ENCODE results near the gene TMEM271.

The TMEM271 gene

DNA sequence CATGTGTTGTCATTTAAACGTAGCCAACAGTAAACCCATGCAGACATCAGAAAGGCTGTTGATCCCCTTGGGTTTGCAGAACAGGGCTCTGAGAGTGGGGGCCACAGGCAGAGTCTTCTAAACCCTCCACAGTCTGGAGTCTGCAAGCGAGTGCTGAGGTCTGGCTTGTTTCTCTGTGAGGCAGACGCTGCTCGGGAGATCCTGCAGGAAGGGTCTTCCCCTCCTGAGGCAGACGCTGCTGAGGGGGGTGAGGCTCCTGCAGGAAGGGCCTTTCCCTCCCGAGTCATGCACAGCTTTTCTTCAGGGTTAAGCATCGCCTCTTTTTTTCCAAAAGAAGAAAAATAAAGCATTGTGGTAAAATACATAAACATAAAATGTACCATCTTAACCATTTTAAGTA lies 32.1 kb upstream of the TMEM271 start:
- no peak overlapping the region for H3K4me3 ChIP-seq (ENCODE audit: low read depth in 1 of 2, low read length in 2 of 2)
- no peaks in the 10 kb centered on the region for H3K9me3 ChIP-seq (ENCODE audit: control insufficient read depth in 1 of 2, low read length in 2 of 2)
- peaks cover 6 to 15% of the 10 kb centered on the region in 2 donors for H3K4me1 ChIP-seq (ENCODE audit: control insufficient read depth in 1 of 2, insufficient read depth in 2 of 2, low read length in 2 of 2)
- no peaks in the 10 kb centered on the region for H3K36me3 ChIP-seq (ENCODE audit: control insufficient read depth in 1 of 2, insufficient read depth in 2 of 2, low read length in 2 of 2)
- no peak overlapping the region for H3K9ac ChIP-seq (ENCODE audit: low read depth in 1 of 2, low read length in 2 of 2)
- no peak overlapping the region for H3K27ac ChIP-seq (ENCODE audit: low read depth, low read length)
- no peaks in the 10 kb centered on the region for H3K27me3 ChIP-seq (ENCODE audit: control insufficient read depth in 1 of 2, insufficient read depth in 2 of 2, low read length in 2 of 2)

DNA sequence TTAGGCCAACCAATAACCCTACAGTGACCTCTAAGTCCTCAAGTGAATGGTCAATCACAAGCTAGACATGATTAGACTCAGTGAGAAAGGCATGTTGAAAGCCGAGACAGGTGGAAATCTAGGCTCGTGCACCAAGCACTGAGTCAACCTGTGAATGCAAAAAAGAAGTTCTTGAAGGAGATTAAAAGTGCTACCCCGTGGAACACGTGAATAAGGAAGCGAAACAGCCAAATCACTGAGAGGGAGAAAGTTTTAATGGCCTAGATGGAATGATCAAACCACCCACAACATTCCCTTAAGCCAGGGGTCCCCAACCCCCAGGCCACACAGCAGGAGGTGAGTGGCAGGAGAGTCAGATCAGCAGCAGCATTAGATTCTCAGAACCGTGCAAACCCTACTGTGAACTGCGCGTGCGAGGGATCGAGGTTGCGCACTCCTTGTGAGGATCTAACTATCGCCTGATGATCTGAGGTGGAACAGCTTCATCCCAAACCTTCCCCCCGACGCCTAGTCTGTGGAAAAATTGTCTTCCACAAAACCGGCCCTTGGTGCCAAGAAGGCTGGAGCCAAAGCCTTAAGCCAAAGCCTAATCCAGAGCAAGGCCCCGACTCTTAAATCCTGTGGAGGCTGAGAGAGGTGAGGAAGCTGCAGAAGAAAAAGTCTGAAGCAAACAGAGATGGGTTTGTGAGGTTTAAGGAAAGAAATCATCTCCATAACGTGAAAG lies 29.8 kb upstream of the TMEM271 start:
- Histone ChIP-seq H3K9me3 (ENCODE audit: control insufficient read depth in 1 of 2, low read length in 2 of 2) (no peaks in the 10 kb centered on the region), H3K27me3 (ENCODE audit: control insufficient read depth in 1 of 2, insufficient read depth in 2 of 2, low read length in 2 of 2) (no peaks in the 10 kb centered on the region)

DNA sequence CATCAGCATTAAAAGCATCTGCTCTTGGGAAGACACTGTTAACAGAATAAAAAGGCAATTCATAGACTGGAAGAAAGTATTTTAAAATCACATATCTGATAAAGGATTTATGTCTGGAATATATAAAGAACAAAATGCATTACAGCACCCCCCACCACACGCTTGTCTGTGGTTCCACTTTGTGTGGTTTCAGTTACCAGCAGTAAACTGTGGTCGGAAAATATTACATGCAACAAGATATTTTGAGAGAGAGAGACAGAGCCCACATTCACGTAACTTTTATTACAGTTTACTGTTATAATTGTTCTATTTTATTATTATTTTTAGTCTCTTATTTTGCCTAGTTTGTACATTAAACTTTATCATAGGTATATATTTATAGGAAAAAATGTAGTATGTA lies 28.0 kb upstream of the TMEM271 start:
- peaks cover 0 to 6% of the 10 kb centered on the region in 2 donors for H3K4me1 ChIP-seq (ENCODE audit: control insufficient read depth in 1 of 2, insufficient read depth in 2 of 2, low read length in 2 of 2)
- no peaks in the 10 kb centered on the region for H3K9me3 ChIP-seq (ENCODE audit: control insufficient read depth in 1 of 2, low read length in 2 of 2)
- H3K27ac ChIP-seq (ENCODE audit: low read depth, low read length) = no peak overlapping the region
- no peaks in the 10 kb centered on the region for H3K27me3 ChIP-seq (ENCODE audit: control insufficient read depth in 1 of 2, insufficient read depth in 2 of 2, low read length in 2 of 2)
- no peak overlapping the region for H3K9ac ChIP-seq (ENCODE audit: low read depth in 1 of 2, low read length in 2 of 2)
- H3K4me3 ChIP-seq (ENCODE audit: low read depth in 1 of 2, low read length in 2 of 2) = no peak overlapping the region
- H3K36me3 ChIP-seq (ENCODE audit: control insufficient read depth in 1 of 2, insufficient read depth in 2 of 2, low read length in 2 of 2) = no peaks in the 10 kb centered on the region

More for the DNA sequence above, 29.8 kb upstream of the TMEM271 start:
- H3K9ac ChIP-seq (ENCODE audit: low read depth in 1 of 2, low read length in 2 of 2) = no peak overlapping the region
- H3K4me3 ChIP-seq (ENCODE audit: low read depth in 1 of 2, low read length in 2 of 2) = no peak overlapping the region
- no peaks in the 10 kb centered on the region for H3K36me3 ChIP-seq (ENCODE audit: control insufficient read depth in 1 of 2, insufficient read depth in 2 of 2, low read length in 2 of 2)
- H3K4me1 ChIP-seq (ENCODE audit: control insufficient read depth in 1 of 2, insufficient read depth in 2 of 2, low read length in 2 of 2) = peaks cover 6 to 10% of the 10 kb centered on the region in 2 donors
- H3K27ac ChIP-seq (ENCODE audit: low read depth, low read length) = no peak overlapping the region

DNA sequence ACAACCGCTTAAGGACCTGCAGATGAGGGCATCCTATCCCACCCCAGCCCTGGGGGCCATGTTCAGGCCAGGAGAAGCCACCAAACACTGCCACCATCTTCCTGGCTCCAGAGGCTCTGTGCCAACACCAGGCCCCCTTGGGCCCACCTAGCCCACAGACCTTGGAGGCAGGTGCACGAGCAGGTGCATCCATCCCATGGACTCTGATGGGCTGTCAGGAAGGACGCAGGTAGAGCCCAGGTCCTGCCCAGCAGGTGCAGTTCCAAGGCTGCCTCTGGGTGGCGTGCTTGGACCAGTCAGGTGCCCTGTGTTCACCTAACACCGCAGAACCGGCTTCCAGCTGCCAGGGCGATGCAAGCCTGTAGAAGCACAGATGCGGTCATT lies 26.5 kb upstream of the TMEM271 start:
- Histone ChIP-seq H3K4me3 (ENCODE audit: low read depth in 1 of 2, low read length in 2 of 2) (no peak overlapping the region), H3K9me3 (ENCODE audit: control insufficient read depth in 1 of 2, low read length in 2 of 2) (no peaks in the 10 kb centered on the region), H3K36me3 (ENCODE audit: control insufficient read depth in 1 of 2, insufficient read depth in 2 of 2, low read length in 2 of 2) (no peaks in the 10 kb centered on the region), H3K27me3 (ENCODE audit: control insufficient read depth in 1 of 2, insufficient read depth in 2 of 2, low read length in 2 of 2) (no peaks in the 10 kb centered on the region), H3K27ac (ENCODE audit: low read depth, low read length) (no peak overlapping the region), H3K4me1 (ENCODE audit: control insufficient read depth in 1 of 2, insufficient read depth in 2 of 2, low read length in 2 of 2) (peaks cover 0 to 6% of the 10 kb centered on the region in 2 donors), H3K9ac (ENCODE audit: low read depth in 1 of 2, low read length in 2 of 2) (no peak overlapping the region)

DNA sequence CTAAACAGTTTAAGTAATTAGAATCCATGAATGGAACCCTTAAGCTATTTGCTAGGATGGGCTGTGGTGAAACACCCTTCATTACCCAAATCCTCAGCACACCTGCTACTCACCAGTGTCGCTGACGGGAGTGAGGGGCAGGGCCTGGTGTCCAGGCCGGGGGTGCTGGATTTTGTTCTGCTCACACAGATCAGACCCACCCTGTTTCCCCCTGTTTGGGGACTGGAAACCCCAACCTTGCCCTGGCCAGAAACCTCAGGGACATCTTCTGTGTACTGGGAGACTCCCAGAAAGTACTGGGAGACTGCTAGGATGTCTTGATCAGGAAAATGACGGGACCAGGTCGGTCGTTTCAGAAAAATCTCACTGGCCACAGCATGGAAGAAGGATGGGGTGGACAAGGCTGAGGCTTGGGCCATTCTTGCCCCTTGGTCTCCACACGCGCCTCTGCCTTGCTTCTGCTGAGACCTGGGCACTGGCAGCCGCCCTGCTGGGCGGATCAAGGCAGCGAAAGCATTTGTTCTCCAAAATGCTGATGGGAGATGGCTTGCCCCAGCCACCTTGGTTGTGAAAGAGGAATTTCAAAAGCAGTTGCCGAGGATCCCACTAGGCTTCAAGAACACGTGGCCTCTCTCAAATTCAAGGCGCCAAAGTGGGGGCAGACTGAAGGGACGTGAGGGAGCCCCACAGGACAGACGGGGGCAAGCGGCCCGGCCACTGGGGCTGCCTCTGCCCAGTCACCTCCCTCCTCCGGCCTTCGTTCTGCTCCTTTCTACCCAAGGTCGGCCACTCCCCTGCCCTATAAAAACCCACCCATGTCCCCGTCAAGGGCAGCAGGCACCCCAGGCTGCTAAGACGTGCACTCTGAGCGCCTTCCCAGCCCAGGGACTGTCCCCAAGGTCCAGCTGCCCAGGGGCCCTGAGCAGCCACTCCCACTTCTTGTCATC lies 25.8 kb upstream of the TMEM271 start:
- Histone ChIP-seq H3K9ac (ENCODE audit: low read depth in 1 of 2, low read length in 2 of 2) (no peak overlapping the region), H3K27ac (ENCODE audit: low read depth, low read length) (no peak overlapping the region), H3K36me3 (ENCODE audit: control insufficient read depth in 1 of 2, insufficient read depth in 2 of 2, low read length in 2 of 2) (no peaks in the 10 kb centered on the region), H3K4me3 (ENCODE audit: low read depth in 1 of 2, low read length in 2 of 2) (no peak overlapping the region), H3K9me3 (ENCODE audit: control insufficient read depth in 1 of 2, low read length in 2 of 2) (no peaks in the 10 kb centered on the region), H3K27me3 (ENCODE audit: control insufficient read depth in 1 of 2, insufficient read depth in 2 of 2, low read length in 2 of 2) (no peaks in the 10 kb centered on the region), H3K4me1 (ENCODE audit: control insufficient read depth in 1 of 2, insufficient read depth in 2 of 2, low read length in 2 of 2) (peaks cover 0 to 6% of the 10 kb centered on the region in 2 donors)

DNA sequence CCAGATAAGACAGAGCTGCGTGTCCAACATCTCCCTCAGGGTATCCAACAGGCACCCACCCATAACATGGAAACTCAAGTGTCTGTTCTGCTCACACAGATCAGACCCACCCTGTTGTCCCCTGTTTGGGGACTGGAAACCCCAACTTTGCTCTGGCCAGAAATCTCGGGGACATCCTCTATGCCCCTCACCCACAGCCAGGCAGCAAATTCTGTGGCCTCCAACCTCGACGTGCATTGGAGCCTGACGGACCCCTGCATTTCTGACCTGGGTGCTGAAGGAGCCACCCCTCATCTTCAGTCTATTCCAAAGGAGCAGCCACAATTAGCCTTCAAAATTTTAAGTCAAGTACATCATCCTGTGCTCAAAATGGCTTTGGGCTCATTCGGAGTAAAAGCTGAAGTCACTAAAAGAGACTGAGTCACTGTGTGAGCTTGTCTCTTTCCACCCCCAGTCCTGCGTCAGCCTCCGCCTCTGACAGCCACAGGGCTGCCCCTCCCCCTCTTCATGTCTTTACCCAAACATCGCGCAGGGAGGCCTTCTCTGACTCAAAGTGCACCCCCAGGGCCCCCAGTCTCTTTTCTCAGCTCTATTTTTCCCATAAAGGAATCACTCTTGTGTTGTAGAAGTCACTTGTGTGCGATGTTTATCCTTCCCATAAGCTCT lies 24.9 kb upstream of the TMEM271 start:
- no peaks in the 10 kb centered on the region for H3K36me3 ChIP-seq (ENCODE audit: control insufficient read depth in 1 of 2, insufficient read depth in 2 of 2, low read length in 2 of 2)
- no peaks in the 10 kb centered on the region for H3K9me3 ChIP-seq (ENCODE audit: control insufficient read depth in 1 of 2, low read length in 2 of 2)
- peaks cover 0 to 6% of the 10 kb centered on the region in 2 donors for H3K4me1 ChIP-seq (ENCODE audit: control insufficient read depth in 1 of 2, insufficient read depth in 2 of 2, low read length in 2 of 2)
- H3K27ac ChIP-seq (ENCODE audit: low read depth, low read length) = no peak overlapping the region
- no peaks in the 10 kb centered on the region for H3K27me3 ChIP-seq (ENCODE audit: control insufficient read depth in 1 of 2, insufficient read depth in 2 of 2, low read length in 2 of 2)
- H3K4me3 ChIP-seq (ENCODE audit: low read depth in 1 of 2, low read length in 2 of 2) = no peak overlapping the region
- no peak overlapping the region for H3K9ac ChIP-seq (ENCODE audit: low read depth in 1 of 2, low read length in 2 of 2)

DNA sequence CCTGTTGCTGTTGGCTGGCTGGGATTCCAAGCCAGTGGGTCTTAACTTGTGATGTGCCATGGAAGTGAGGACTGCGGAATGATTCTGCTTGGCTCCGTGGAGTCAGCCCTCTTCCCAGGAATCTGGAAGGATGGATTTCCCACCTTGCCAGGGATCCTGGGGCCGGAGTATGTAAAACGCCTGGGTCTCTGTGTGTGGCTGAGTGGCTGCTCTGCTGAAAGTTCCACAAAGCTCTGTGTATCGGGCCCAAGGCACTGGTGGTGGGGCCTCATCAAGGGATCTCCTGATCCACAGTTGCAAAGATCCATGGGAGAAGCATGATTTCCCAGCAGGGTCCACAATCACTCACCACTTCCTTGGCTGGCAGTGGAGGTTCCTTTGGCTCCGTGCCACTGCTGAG lies 24.1 kb upstream of the TMEM271 start:
- no peaks in the 10 kb centered on the region for H3K27me3 ChIP-seq (ENCODE audit: control insufficient read depth in 1 of 2, insufficient read depth in 2 of 2, low read length in 2 of 2)

DNA sequence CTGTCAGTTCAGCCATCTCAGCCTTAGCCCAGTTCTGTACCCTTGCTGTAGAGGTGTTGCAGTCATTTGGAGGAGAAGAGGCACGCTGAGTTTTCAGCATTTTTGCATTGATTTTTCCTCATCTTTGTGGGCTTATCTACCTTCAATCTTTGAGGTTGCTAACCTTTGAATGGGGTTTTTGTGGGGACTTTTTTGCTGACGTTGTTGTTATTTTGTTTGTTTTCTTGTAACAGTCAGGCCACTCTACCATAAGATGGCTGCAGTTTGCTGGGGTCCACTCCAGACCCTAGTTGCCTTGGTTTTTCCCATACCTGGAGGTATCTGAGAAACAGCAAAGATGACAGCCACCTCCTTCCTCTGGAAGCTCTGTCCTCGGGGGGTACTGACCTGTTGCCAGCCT lies 22.8 kb upstream of the TMEM271 start:
- H3K9ac ChIP-seq (ENCODE audit: low read depth in 1 of 2, low read length in 2 of 2) = no peak overlapping the region
- no peaks in the 10 kb centered on the region for H3K36me3 ChIP-seq (ENCODE audit: control insufficient read depth in 1 of 2, insufficient read depth in 2 of 2, low read length in 2 of 2)
- no peaks in the 10 kb centered on the region for H3K27me3 ChIP-seq (ENCODE audit: control insufficient read depth in 1 of 2, insufficient read depth in 2 of 2, low read length in 2 of 2)
- no peaks in the 10 kb centered on the region for H3K9me3 ChIP-seq (ENCODE audit: control insufficient read depth in 1 of 2, low read length in 2 of 2)
- H3K27ac ChIP-seq (ENCODE audit: low read depth, low read length) = no peak overlapping the region
- H3K4me1 ChIP-seq (ENCODE audit: control insufficient read depth in 1 of 2, insufficient read depth in 2 of 2, low read length in 2 of 2) = peaks cover 0 to 6% of the 10 kb centered on the region in 2 donors
- H3K4me3 ChIP-seq (ENCODE audit: low read depth in 1 of 2, low read length in 2 of 2) = no peak overlapping the region

More for the DNA sequence above, 24.1 kb upstream of the TMEM271 start:
- Histone ChIP-seq H3K9ac (ENCODE audit: low read depth in 1 of 2, low read length in 2 of 2) (no peak overlapping the region), H3K27ac (ENCODE audit: low read depth, low read length) (no peak overlapping the region), H3K9me3 (ENCODE audit: control insufficient read depth in 1 of 2, low read length in 2 of 2) (no peaks in the 10 kb centered on the region), H3K36me3 (ENCODE audit: control insufficient read depth in 1 of 2, insufficient read depth in 2 of 2, low read length in 2 of 2) (no peaks in the 10 kb centered on the region), H3K4me1 (ENCODE audit: control insufficient read depth in 1 of 2, insufficient read depth in 2 of 2, low read length in 2 of 2) (peaks cover 0 to 6% of the 10 kb centered on the region in 2 donors), H3K4me3 (ENCODE audit: low read depth in 1 of 2, low read length in 2 of 2) (no peak overlapping the region)

DNA sequence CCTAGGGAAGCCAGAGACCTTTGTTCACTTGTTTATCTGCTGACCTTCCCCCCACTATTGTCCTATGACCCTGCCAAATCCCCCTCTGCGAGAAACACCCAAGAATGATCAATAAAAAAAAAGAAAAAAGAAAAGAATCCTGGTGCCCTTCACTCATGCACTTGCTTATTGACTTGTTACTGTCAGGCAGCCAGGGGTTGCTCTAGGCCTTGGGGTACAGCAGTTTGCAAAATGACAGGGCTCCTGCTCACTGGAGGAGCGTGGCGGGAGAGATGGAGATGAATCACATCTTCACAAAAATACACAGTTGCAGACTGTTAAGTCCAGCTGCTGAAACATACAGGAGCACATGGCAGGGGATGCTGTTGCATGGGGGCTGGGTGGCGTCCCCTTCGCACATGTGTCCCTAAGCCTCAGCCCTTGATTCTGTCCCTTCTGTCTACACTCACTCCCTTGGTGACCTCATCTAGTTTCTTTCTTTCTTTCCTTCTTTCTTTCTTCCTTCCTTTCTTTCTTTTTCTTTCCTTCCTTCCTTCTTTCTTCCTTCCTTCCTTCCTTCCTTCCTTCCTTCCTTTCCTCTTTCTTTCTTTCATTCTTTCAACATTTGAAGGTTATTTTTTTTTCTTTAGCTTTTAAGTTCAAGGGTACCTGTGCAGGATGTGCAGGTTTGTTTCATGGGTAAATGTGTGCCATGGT lies 16.9 kb upstream of the TMEM271 start:
- Histone ChIP-seq H3K4me1 (ENCODE audit: control insufficient read depth in 1 of 2, insufficient read depth in 2 of 2, low read length in 2 of 2) (no peaks in the 10 kb centered on the region), H3K9me3 (ENCODE audit: control insufficient read depth in 1 of 2, low read length in 2 of 2) (no peaks in the 10 kb centered on the region), H3K4me3 (ENCODE audit: low read depth in 1 of 2, low read length in 2 of 2) (no peak overlapping the region), H3K27ac (ENCODE audit: low read depth, low read length) (no peak overlapping the region), H3K27me3 (ENCODE audit: control insufficient read depth in 1 of 2, insufficient read depth in 2 of 2, low read length in 2 of 2) (no peaks in the 10 kb centered on the region), H3K9ac (ENCODE audit: low read depth in 1 of 2, low read length in 2 of 2) (no peak overlapping the region), H3K36me3 (ENCODE audit: control insufficient read depth in 1 of 2, insufficient read depth in 2 of 2, low read length in 2 of 2) (no peaks in the 10 kb centered on the region)
